Aorta (tissue), 5 donors: ENCODE measurements around the gene POC1B. TPM values are rescaled to one million over a fixed set of nuclear protein-coding genes. Genes with fewer than 3 reads are reported as not detected.

ENCODE experiments used
- ATAC-seq: fragments of 200-7000 bp; cut with Tn5 transposase; one replicate; pipeline ENCODE4 v1.9.1; 2022; ENCODE audit warnings: moderate library complexity; ENCODE audit not compliant: low FRiP score
- DNase-seq, 2 donors: peaks; one replicate each; pipeline ENCODE4 v3.0.0-alpha.2; 2020
- H3K27ac ChIP-seq, 2 donors: one replicate each; pipeline ENCODE4 v1.5.1; 2013; ENCODE audit warnings: low read length in 2 of 2, mild to moderate bottlenecking in 2 of 2, moderate library complexity in 2 of 2, control low read depth in 1 of 2, inconsistent platforms in 1 of 2, low read depth in 1 of 2
- H3K27me3 ChIP-seq, 2 donors: one replicate each; pipeline ENCODE4 v1.6.1; 2013; ENCODE audit warnings: control low read depth in 1 of 2, low read length in 1 of 2, mild to moderate bottlenecking in 1 of 2, moderate library complexity in 1 of 2; ENCODE audit not compliant: insufficient read depth in 2 of 2, control insufficient read depth in 1 of 2
- H3K36me3 ChIP-seq, 2 donors: one replicate each; pipeline ENCODE4 v1.6.1; 2013; ENCODE audit warnings: control low read depth in 1 of 2, low read length in 1 of 2, mild to moderate bottlenecking in 1 of 2; ENCODE audit not compliant: insufficient read depth in 2 of 2, control insufficient read depth in 1 of 2
- H3K4me1 ChIP-seq, 2 donors: one replicate each; pipeline ENCODE4 v1.6.1; 2013; ENCODE audit warnings: low read length in 2 of 2, control low read depth in 1 of 2, mild to moderate bottlenecking in 1 of 2, moderate library complexity in 1 of 2; ENCODE audit not compliant: insufficient read depth in 2 of 2, control insufficient read depth in 1 of 2
- H3K4me3 ChIP-seq, 2 donors: one replicate each; pipeline ENCODE4 v1.5.1; 2013; ENCODE audit warnings: low read length in 2 of 2, control low read depth in 1 of 2, mild to moderate bottlenecking in 1 of 2
- H3K9me3 ChIP-seq: one replicate; pipeline ENCODE4 v1.6.1; 2013; ENCODE audit warnings: mild to moderate bottlenecking, low read length; ENCODE audit not compliant: control insufficient read depth
- WGBS, 2 donors: extraction: QIAGEN DNeasy Blood & Tissue Kit; methylation state at CpG; one replicate each; pipeline ENCODE4 v1.1.7; 2013; 5-methylcytosine and 5-hydroxymethylcytosine counted together
- intact Hi-C, 2 donors: fragments of 100-400 bp; cut with DNase I; formaldehyde crosslinking; loops; one replicate each; pipeline versions ENCODE4 v1.14.2 to v1.15.0; 2022
- polyA plus RNA-seq, 2 donors: library from polyadenylated mRNA; stranded (reverse); fragments of 200-250 nt; gene quantifications; one replicate each; pipeline ENCODE4 v1.2.3, GENCODE V29; 2013
- total RNA-seq, 2 donors: library from RNA; stranded (reverse); fragmentation: NEBNext Ultra II Directional; extraction: Animal tissue kit (Norgen Biotek cat#: 25700); gene quantifications; one replicate each; pipeline ENCODE4 v1.2.1, GENCODE V29; 2021
- donor health status: healthy with polysubstance abuse.
- donor health status: Bipolar disorder and iron deficiency.
- donor health status: DM: no; HTN: no; CAD: no.
- donor health status: DM: no; HTN: no; CAD: no.
- donor health status: DM: yes; HTN: yes; CAD: no.

POC1B gene
- total and polyA plus RNA-seq, 4 donors = 7.3 to 21.9 (median 20.6) TPM

DNA sequence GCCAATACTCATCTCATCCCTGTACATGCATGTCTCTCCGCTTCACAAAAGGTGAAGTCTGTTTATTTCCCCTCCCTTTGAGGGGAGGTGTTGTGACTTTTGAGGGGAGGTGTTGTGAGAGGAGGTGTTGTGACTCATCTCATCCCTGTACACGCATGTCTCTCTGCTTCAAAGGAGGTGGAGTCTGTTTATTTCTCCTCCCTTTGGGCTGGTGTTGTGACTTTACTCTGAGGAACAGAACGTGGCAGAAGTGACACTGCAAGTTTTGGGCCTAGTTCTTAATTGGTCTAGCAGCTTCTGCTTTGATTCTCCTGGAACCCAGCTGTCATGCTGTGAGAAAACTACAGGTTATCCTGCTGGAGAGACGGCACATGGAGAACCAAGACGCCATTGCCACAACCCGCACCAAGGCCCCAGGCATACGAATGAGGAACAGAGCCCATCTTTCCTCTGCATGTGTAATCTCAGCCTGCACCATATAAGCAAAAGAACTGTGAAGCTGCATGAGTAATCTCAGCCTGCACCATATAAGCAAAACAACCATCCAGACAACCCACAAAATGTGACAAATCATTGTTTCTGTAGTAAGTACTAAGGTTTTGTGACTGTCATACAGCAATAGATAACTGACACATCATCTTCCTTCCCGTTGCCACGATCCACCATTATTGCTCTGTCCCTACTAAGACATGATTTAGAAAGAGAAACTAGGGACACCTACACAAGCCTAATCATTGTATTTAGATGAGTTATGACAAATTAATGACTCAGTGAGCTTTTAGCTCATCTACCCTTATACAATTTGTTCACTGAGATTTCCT lies 31.2 kb downstream of the POC1B start:
- no peak overlapping the region for H3K27ac ChIP-seq
- DNase-seq = no peak
- peaks cover 2 to 4% of the 10 kb centered on the region in 2 donors for H3K36me3 ChIP-seq
- no peak overlapping the region for H3K4me3 ChIP-seq
- no peaks in the 10 kb centered on the region for H3K9me3 ChIP-seq
- 90% methylated on average over 9 of the region's 9 CpGs for WGBS, 2 donors
- peaks cover 0 to 6% of the 10 kb centered on the region in 2 donors for H3K4me1 ChIP-seq
- no peak for ATAC-seq
- intact Hi-C loops = no loop called here
- H3K27me3 ChIP-seq = no peaks in the 10 kb centered on the region

DNA sequence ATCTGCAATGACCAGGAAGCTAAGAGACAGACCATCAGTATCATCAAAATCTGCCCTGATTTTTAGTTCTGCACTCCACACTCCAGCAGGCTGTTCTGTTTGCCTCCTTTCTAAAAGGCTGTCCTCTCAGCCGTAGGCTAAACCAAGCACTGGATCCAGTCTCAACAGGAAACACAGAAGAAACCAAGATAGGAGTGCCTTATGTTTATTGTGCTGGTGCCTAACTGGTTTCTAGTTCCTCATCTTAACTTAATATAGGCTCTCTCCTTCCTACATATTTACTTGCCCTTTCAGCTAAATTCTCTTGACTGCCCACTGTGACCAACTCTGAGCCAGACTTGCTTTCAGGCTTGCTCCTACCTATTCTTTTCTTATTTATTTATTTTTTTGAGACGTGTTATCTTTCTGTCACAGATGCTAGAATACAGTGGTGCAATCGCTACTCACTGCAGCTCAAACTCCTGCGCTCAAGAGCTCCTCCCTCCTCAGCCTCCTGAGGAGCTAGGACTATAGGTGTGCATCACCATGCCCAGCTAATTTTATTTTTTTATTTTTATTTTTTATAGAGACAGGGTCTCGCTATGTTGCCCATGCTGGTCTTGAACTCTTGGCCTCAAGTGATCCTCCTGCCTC lies 32.1 kb downstream of the POC1B start:
- Histone ChIP-seq H3K36me3 (peaks cover 2 to 5% of the 10 kb centered on the region in 2 donors), H3K4me1 (peaks cover 0 to 6% of the 10 kb centered on the region in 2 donors), H3K4me3 (no peak overlapping the region), H3K27ac (no peak overlapping the region), H3K27me3 (no peaks in the 10 kb centered on the region), H3K9me3 (no peaks in the 10 kb centered on the region)
- ATAC-seq = no peak
- 89 to 93% methylated on average over 5 of the region's 5 CpGs for WGBS, 2 donors
- intact Hi-C loops = no loop called here
- no peak for DNase-seq

DNA sequence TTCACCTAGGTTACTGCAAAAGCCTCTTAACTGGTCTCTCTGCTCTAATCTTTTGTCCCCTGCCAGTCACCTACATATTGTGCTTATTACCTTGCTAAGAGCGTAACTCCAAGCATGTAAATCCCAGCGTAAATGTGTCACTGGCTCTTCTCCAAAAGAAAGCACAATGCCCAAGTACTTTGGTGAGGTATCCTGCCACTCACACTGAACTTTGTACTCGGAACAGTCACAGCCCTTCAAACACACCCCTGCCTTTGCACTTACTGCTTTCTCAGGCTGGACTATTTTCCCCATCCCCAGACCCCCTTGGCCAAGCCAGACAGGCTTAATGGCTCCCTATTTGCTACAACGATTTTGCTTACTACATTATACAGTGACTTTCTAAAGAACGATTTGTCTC lies 33.0 kb downstream of the POC1B start:
- Histone ChIP-seq H3K27me3 (no peaks in the 10 kb centered on the region), H3K27ac (no peak overlapping the region), H3K4me1 (peaks cover 0 to 6% of the 10 kb centered on the region in 2 donors), H3K36me3 (peaks cover 2 to 5% of the 10 kb centered on the region in 2 donors), H3K4me3 (no peak overlapping the region), H3K9me3 (no peaks in the 10 kb centered on the region)
- ATAC-seq (no peak), DNase-seq (no peak)
- 72 to 85% methylated on average over 5 of the region's 5 CpGs for WGBS, 2 donors
- intact Hi-C loops = no loop called here

DNA sequence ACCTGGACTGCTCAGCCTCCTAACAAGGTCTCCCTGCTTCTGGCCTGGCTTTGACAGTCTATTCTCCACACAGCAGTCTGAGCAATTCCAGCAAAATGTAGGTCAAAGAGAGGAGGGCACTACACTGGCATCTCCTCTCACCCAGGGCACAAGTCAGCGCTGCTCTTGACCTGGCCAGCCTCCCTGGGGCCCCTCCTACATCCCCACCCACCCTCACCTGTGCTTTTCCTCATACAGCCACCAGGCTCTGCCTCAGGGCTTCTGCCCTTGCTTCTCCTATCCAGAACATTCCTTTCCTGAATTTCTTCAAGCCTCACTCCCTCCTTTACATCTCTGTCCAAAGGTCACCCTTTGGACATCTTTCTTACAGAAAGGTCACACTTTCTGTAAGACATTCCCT lies 34.9 kb downstream of the POC1B start:
- DNase-seq (no peak), ATAC-seq (no peak)
- Histone ChIP-seq H3K27ac (no peak overlapping the region), H3K4me1 (no peaks in the 10 kb centered on the region), H3K4me3 (no peak overlapping the region), H3K36me3 (peaks cover 2 to 7% of the 10 kb centered on the region in 2 donors), H3K9me3 (no peaks in the 10 kb centered on the region), H3K27me3 (no peaks in the 10 kb centered on the region)
- intact Hi-C loops = no loop called here
- WGBS, 2 donors = 92 to 95% methylated on average over 1 of the region's 1 CpG

DNA sequence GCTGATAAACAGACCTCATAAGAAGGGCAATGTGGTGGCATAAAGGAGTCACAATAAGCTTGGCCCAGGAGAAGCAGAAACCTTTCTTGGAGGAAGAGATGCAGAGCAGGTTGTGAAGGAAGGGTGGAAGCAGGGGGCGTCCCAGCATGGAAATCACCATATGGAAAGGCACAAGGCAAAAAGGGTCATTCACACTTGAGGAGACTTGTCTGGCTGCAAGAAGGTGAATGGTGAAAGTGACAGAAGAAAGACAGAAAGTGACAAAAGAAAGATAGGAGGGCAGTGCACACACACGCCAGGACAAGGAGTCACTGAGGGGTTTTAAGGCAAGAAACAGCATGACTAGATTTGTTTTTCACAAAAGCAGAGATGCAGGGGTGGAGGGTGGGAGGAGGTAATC lies 39.6 kb downstream of the POC1B start:
- WGBS, 2 donors = 90 to 93% methylated on average over 2 of the region's 2 CpGs
- Histone ChIP-seq H3K27me3 (no peaks in the 10 kb centered on the region), H3K9me3 (no peaks in the 10 kb centered on the region), H3K36me3 (peaks cover 0 to 9% of the 10 kb centered on the region in 2 donors), H3K27ac (no peak overlapping the region), H3K4me3 (no peak overlapping the region), H3K4me1 (no peaks in the 10 kb centered on the region)
- DNase-seq = no peak
- ATAC-seq = no peak
- intact Hi-C loops = no loop called here

DNA sequence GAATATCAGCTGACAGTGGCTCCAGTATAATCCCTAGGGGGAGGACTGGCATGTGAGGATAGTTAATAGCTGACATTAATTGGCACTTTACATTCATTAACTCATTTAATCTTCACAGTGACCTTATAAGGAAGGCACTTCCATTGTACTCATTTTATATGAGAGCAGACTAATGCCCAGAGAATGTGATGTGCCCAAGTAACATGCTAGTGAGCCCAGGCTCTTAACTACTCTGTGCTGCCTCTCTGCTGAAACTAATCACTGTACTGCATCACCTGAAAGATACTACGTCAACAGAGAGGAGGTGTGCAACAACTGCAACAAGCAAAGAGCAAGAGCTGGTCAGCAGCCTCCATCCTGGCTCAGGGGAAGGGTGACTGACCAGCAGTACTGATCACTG lies 41.4 kb downstream of the POC1B start:
- H3K4me1 ChIP-seq = no peaks in the 10 kb centered on the region
- H3K4me3 ChIP-seq = no peak overlapping the region
- H3K36me3 ChIP-seq = peaks cover 0 to 4% of the 10 kb centered on the region in 2 donors
- 90 to 95% methylated on average over 1 of the region's 1 CpG for WGBS, 2 donors
- H3K27ac ChIP-seq = no peak overlapping the region
- no peaks in the 10 kb centered on the region for H3K27me3 ChIP-seq
- ATAC-seq (no peak), DNase-seq (no peak)
- intact Hi-C loops = no loop called here
- no peaks in the 10 kb centered on the region for H3K9me3 ChIP-seq

DNA sequence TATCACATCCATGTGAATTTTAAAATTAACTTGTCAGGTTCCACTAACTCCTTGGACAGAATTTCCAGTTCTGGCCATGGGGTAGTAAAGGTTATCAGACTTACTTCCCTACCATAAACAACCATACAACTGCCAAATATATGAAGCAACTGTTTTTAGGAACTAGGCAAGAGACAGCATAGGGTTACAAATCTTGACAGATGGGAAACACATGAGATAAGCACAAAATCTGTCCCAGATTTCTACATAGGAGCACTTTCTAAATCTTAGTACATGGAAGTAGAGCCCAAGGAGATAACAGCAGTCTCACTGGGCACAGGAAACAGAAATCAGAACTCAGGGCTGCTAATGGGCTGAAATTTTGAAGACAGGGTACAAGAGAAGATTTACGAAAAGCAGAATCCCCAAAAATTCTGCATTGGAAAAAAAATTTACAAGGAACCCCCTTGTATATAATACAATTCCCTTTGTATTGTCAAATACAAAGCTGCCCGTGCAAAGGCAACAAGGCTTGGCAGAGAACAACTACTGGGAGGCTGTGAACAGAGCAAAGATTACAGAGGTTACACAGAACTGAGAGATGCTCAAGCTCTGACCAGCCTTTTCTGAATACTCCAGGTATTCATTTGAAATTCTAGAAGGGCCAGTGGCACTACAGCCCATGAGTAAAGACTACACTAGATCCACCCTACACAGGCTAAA lies 44.5 kb downstream of the POC1B start:
- 85 to 87% methylated on average over 2 of the region's 2 CpGs for WGBS, 2 donors
- DNase-seq (no peak), ATAC-seq (no peak)
- H3K9me3 ChIP-seq = no peaks in the 10 kb centered on the region
- intact Hi-C loops = no loop called here
- H3K4me1 ChIP-seq = no peaks in the 10 kb centered on the region
- H3K4me3 ChIP-seq = no peak overlapping the region
- no peaks in the 10 kb centered on the region for H3K27me3 ChIP-seq
- peaks cover 0 to 3% of the 10 kb centered on the region in 2 donors for H3K36me3 ChIP-seq
- no peak overlapping the region for H3K27ac ChIP-seq

DNA sequence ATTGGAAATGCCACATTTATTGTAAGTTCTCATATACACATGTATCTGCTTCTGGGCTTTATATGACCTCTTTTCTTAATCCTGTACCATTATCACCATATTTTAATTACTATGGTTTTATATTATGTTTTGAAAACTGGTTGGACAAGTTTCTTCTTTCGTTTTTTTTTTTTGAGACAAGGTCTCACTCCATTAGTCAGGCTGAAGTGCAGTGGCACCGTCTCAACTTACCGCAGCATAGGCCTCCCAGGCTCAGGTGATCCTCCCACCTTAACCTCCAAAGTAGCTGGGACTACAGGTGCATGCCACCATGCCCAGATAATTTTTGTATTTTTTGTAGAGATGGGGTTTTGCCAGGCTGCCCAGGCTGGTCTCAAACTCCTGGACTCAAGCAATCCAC lies 45.9 kb downstream of the POC1B start:
- H3K27me3 ChIP-seq = no peaks in the 10 kb centered on the region
- 90 to 93% methylated on average over 3 of the region's 3 CpGs for WGBS, 2 donors
- no peak overlapping the region for H3K27ac ChIP-seq
- no peaks in the 10 kb centered on the region for H3K4me1 ChIP-seq
- peaks cover 0 to 2% of the 10 kb centered on the region in 2 donors for H3K36me3 ChIP-seq
- intact Hi-C loops = no loop called here
- ATAC-seq (no peak), DNase-seq (no peak)
- H3K9me3 ChIP-seq = no peaks in the 10 kb centered on the region
- no peak overlapping the region for H3K4me3 ChIP-seq
